Pons (tissue), 1 donor: Measurements from ENCODE around the gene VSTM2B.
A peak's percentile ranks its signal among the peaks of the same experiment; 100 is the strongest.

Experiments used
- DNase-seq: peaks from one replicate; pipeline ENCODE4 v3.0.0-alpha.2; 2016; ENCODE audit warnings: low spot score

VSTM2B gene

GRCh38 chr19:29596885-29597525, 71.2 kb downstream of the VSTM2B start:
- DNase-seq = peak; percentile 45

- DNase-seq = no peak
Observed at GRCh38 chr19:29598036-29598435, 72.2 kb downstream of the VSTM2B start.

- DNase-seq = no peak
Observed at GRCh38 chr19:29598496-29598895, 72.7 kb downstream of the VSTM2B start.

GRCh38 chr19:29603308-29603707, 77.5 kb downstream of the VSTM2B start:
- no peak for DNase-seq

- peak; percentile 95 for DNase-seq
Observed at GRCh38 chr19:29605653-29606419, 80.0 kb downstream of the VSTM2B start, which contains the start of gene POP4. TSS of gene POP4 (plus strand) at chr19:29606283. CDS start at chr19:29606319, 36 bp downstream.

GRCh38 chr19:29606420-29606747, 80.6 kb downstream of the VSTM2B start:
- DNase-seq = no peak

- no peak for DNase-seq
Observed at GRCh38 chr19:29609636-29610035, 83.8 kb downstream of the VSTM2B start.

GRCh38 chr19:29610213-29610573, 84.4 kb downstream of the VSTM2B start:
- no peak for DNase-seq

GRCh38 chr19:29610574-29611271, 84.9 kb downstream of the VSTM2B start:
- DNase-seq = peak; percentile 90

GRCh38 chr19:29612121-29612520, 86.3 kb downstream of the VSTM2B start:
- no peak for DNase-seq

- no peak for DNase-seq
Observed at GRCh38 chr19:29612801-29613595, 87.2 kb downstream of the VSTM2B start.

- DNase-seq = no peak
Observed at GRCh38 chr19:29614046-29614445, 88.3 kb downstream of the VSTM2B start.
